Measurements from ENCODE around the gene FAM241A.

Gene FAM241A

GRCh38 chr4:112213856-112214255, 68.6 kb downstream of the FAM241A start:
- no peak for DNase-seq (ENCODE audit: low read depth, low spot score)

DNA sequence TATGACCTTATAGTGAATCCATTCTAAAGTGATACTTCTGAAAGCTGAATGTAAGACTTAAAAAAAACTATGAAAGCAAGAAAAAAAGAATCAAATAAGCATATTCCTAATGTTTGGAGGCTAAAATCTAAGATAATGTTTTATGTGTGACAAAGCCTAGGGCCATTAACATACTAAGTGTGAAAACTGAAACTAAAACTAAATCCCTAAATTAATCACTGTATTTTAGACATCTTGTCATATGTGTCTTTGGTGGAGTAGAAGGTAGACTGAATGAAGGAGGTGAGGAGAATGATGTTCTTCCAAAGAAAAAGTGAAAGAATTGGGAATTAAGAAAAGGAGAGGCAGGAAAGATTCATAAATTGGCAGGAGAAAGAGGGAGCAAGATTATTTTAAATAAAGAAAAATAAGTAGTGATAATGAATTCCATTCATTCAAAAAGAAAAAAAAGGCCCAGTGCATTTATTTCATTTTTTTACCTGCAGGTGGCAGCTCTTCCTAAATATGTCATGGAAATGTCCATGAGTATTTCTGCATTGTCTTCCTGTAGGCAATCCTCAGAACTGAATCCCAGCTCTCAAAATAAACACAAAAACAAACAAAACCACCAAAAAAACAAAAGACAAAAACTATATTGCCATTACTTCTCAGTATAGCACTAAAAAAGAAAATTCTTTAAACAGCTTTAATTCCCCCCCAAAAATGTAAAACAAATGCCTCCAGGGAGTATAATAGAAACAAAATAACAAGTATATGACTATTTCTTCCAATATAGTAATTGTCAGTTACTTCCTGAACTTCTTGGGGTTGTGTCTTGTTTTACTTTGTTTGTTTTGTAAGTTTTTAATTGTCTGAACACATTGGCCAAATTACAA, 69.4 kb downstream of the FAM241A start:
- no peak for DNase-seq (ENCODE audit: low read depth, low spot score)

DNA sequence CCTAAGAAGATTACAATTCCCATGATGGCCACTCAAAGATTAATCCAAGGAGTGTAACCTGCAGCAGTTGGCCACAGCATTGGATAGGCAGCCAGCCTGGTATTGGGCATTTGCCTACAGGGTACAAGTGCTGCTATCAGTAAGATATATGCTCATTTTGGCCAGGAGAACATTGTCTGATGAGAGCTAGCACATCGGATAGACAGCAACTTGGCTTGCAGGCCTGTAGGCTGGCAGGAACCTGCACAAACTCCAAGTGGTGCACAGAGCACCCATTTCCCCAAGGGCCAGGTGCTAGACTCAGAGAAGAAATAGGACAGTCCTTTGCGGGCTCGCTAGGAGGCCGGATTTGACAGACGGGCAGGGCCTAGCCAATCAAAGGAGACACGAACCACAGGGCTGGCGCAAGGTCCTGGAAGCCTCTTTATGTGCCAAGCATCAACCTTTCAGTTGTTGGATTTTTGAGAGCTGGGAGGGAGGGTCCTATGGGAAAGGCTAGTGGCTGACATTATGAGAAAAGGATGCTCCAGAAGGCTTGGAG, 74.6 kb downstream of the FAM241A start:
- no peak for DNase-seq (ENCODE audit: low read depth, low spot score)

- DNase-seq (ENCODE audit: low read depth, low spot score) = no peak
Measured at GRCh38 chr4:112222219-112222955, 77.1 kb downstream of the FAM241A start.

GRCh38 chr4:112225157-112225556, 79.9 kb downstream of the FAM241A start:
- DNase-seq (ENCODE audit: low read depth, low spot score) = no peak

DNA sequence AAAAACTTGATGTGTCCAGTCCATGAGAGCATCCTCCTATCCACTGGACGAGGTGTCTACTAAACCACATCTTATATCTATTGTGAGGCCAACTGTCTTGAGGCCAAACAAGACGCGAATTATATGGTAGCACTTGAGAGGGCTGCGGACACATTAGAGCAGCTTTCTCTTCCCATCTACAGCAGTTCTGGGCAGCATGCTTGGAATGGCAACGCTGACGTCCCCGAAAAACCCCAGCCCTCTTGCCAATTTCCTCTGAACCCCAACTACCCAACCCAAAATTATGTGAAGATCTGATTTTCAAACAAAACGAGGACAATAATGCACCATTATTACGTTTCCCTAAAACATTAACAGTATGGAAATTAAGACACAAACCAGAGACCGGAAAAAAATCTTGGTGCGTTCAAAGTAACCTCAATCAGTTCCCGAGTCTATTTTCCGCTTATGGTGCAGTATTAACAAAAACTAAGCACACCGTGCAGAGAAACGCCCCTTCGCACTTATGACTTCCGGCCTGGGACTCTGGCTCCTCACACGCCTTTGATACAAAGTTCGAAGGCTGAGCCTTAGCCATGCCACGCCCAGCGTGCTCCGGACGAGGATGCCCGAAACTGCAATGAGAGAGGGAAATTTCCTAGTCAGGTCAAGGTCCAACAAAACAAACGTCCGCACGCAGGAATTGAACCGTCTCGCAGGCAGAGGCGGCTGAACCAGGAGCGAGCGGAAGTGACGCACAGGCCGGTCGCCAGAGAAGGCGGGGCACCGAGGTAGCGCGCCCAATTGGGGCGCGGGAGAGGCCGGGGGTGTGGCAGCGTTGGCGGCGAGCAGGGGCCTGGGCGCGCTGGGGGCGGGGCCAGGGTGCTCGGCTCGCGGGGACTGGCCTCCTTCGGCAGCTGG, 85.9 kb downstream of the FAM241A start:
- DNase-seq (ENCODE audit: low read depth, low spot score) = peak; percentile 93

DNA sequence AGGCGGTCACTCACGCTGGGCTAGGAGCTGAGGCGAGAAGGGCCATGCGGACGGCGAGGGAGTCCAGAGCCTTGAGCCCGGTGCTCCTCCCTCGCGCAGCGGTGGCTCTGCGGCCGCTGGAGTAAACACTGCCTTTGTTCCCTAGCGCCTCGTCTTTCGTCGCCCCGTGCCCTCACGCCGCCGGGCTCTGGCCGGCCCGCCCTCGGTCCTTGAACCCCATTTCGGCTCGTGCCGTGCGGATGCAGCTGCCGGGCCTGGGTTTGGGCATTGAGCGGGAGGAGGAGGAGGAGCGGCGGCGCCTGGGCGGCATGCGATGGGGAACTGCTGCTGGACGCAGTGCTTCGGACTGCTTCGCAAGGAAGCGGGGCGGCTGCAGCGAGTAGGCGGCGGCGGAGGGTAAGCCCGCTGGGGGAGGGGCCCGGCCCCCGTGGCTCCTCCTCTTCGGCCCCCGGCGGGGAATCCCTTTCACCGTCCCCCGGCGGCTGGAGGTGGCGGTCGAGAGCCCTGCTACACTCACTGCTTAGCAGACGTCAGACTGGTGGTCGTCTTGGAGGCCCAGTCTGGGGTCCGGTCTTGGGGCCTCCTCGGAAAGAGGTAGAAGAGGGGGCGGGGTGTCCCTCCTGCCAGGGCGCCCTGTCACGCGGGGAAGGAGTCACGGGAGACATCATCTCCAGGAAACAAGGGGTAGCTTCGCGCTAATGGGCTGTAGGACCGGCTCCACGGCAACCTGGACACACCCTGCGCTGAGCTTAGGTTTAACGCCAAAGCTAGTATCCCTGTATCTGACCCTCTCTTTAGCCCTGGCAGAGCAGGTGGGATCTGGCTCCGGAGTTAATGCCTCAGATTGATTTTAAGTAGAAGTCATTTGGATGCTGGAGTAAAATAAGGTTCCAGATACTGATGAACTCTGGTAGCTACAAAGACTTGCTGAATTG, 86.8 kb downstream of the FAM241A start, which contains the start of gene AP1AR:
Gene AP1AR (plus strand): TSS at position 9 of the 935 bp plus-strand sequence. CDS start 305 bp downstream, at position 314.
- DNase-seq (ENCODE audit: low read depth, low spot score) = peak; percentile 51

DNA sequence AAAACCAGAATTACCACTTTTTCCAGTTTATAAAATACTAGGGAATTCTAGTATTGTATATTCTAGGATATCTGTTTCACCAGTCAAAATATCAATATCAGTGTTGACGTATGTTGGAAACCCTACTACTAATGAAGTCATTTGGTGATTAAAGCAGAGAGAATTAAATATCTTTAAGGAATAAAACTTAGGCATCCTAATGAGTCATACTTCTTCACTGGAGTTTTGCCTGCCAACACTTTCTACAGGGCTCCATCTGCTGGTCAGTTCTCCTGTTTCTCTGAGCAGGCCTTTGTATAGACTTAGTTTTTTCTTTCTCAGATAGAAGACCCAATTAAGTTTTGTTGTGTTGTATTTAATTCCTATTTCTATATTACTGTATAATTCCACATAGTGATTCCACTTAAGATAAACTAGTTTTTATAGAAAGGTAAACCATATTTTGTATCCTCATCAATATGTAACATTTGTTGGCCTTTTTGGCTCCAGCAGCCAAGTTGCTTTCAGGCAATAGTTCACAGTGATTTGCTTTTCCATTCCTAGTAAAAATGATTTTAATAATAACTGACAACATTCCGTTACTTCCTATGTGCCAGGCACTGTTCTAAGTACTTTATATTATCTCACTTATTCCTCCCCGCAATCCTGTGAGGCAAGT, 89.8 kb downstream of the FAM241A start:
- no peak for DNase-seq (ENCODE audit: low read depth, low spot score)

GRCh38 chr4:112236040-112236439, 90.8 kb downstream of the FAM241A start:
- no peak for DNase-seq (ENCODE audit: low read depth, low spot score)

DNA sequence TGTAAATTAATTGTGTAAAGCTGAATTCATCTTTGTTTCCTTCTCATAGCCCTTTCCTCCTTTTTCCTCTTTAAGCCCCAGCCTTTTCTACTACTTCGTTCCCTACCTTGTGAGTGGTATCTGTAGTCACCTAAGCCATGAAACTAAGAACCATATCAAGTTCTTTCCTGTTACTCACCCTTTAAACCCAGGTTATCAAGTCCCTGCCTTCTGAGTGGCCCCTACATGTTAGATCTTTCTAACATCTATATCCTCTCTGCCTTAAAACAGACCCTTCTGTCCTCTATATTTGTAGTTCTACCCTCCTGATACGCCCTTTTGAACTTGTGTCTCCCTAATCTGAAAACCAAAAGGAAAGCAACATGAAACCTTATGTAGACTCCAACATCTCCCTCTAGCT, 93.6 kb downstream of the FAM241A start:
- no peak for DNase-seq (ENCODE audit: low read depth, low spot score)
